C4-2B (cell line): ENCODE data around the gene LEUTX.

ENCODE experiments used
- H3K27ac ChIP-seq: fragments of 450-650 bp; 2 replicates; pipeline ENCODE4 v1.5.1; 2017
- CTCF ChIP-seq: fragments of 450-650 bp; conservative IDR thresholded peaks from 2 replicates; pipeline ENCODE4 v1.5.1; 2017; ENCODE audit warnings: mild to moderate bottlenecking
- ZFX ChIP-seq: fragments of 450-650 bp; IDR thresholded peaks from 2 replicates; pipeline ENCODE4 v1.6.1; 2017

Gene LEUTX

DNA sequence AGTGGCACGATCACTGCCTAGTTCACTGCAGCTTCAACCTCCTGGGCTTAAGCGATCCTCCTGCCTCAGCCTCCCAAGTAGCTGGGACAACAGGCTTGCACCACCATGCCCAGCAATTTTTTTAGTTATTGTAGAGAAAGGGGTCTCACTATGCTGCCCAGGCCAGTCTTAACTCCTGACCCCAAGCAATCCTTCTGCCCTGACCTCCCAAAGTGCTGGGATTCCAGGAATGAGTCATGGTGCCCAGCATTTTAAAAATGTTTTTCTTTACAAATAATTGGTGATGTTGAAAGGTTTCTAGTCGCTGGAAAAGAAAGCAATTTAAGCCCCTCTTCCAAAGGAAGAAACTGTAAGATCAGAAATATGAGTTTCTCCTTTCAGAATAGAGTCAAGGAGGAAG lies 35.9 kb downstream of the LEUTX start:
- H3K27ac ChIP-seq: no peak overlapping the region
- TF ChIP-seq CTCF (no peak), ZFX (no peak)

- TF ChIP-seq CTCF (no peak), ZFX (no peak)
- H3K27ac ChIP-seq: no peak overlapping the region
Measured at GRCh38 chr19:39816287-39817048, 37.8 kb downstream of the LEUTX start.

DNA sequence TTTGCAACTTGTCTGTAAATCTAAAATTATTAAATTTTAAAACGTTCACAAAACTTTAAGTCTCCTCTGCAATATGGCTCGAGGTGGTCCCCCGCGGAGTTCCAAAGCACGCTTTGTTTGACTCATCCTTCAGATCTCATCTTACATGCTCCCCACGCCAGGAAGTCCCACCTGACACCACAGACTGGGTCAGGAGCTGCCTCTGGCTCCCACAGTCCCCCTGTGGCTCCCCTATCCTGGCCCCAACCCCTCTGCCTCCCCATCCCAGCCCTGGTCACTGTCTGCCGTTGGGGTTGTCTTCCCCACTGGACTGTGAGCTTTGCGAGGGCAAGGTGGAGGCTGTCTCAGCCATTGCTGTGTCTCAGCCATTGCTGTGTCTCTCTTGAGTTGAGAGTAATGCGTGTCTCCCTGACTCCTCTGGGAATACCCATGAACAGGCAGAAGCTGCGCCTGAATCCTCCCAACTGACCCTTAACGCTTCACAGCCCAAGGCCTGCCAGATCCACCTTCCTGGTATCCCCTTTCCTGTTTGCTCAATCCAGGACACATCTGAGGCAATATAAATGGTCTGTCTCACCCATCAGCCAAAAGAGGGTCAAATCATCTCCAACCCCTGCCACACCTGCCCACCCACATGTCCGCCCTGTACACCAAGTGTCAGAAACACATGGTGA lies 39.4 kb downstream of the LEUTX start:
- H3K27ac ChIP-seq: no peak overlapping the region
- TF ChIP-seq ZFX (no peak), CTCF (no peak)

- no peak overlapping the region for H3K27ac ChIP-seq
- no peak for TF ChIP-seq CTCF
- TF ChIP-seq ZFX: no peak
Measured at GRCh38 chr19:39818626-39819097, 40.0 kb downstream of the LEUTX start.

GRCh38 chr19:39819786-39820185 lies 41.1 kb downstream of the LEUTX start:
- H3K27ac ChIP-seq: no peak overlapping the region
- no peak for TF ChIP-seq CTCF
- no peak for TF ChIP-seq ZFX

- TF ChIP-seq CTCF (no peak), ZFX (no peak)
- no peak overlapping the region for H3K27ac ChIP-seq
Measured at GRCh38 chr19:39820696-39821095, 42.0 kb downstream of the LEUTX start.

GRCh38 chr19:39823686-39824085 lies 45.0 kb downstream of the LEUTX start:
- peak overlapping the region; percentile 53 for H3K27ac ChIP-seq
- TF ChIP-seq ZFX (no peak), CTCF (no peak)
